ENCODE measurements around the gene HOXA6.

DNA sequence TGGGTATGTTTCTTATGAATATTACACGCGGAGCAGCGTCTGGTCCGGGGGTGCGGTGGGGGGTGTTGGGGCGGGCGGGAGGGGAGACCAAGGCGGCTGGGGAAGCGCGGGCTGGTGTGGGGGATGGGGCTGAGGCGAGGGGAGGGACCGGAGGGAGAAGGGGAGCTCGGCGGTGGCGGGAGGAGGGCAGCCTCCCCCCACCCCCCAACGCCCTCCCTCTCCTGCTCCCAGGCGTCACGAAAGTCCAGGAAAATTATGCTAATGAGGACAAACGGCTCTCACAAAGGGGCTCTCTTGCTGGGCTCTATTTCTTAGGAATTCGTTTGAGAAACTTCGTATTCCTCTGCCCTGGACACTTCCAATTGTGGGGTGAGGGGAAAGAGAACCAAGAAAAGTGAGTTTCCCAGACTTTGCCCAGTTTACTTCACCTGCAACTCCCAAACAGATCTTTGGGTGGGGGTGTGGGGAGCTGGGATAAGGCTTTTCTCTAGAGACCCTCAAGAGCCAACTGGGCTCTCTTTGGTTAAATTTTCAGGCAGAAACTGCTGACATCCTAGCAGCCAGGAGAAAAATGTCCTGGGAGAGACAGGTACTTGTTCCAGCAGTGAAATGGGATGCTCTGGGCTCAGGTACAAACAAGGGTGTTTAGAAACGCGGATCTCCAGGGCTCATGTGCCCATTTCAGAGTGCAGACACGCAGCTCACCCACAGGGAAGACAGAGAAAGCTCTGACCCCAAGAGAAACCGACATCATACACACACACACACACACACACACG lies 33.4 kb downstream of the HOXA6 start:
- TF ChIP-seq, protein P1, sequence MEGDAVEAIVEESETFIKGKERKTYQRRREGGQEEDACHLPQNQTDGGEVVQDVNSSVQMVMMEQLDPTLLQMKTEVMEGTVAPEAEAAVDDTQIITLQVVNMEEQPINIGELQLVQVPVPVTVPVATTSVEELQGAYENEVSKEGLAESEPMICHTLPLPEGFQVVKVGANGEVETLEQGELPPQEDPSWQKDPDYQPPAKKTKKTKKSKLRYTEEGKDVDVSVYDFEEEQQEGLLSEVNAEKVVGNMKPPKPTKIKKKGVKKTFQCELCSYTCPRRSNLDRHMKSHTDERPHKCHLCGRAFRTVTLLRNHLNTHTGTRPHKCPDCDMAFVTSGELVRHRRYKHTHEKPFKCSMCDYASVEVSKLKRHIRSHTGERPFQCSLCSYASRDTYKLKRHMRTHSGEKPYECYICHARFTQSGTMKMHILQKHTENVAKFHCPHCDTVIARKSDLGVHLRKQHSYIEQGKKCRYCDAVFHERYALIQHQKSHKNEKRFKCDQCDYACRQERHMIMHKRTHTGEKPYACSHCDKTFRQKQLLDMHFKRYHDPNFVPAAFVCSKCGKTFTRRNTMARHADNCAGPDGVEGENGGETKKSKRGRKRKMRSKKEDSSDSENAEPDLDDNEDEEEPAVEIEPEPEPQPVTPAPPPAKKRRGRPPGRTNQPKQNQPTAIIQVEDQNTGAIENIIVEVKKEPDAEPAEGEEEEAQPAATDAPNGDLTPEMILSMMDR (conservative IDR thresholded peaks at IDR 0.05): no peak; the same call in 1 of the 2 replicates
- no peak for TF ChIP-seq EZH2 (IDR thresholded peaks at IDR 0.05; ENCODE audit: low read depth)
